ENCODE data around the gene HSCB.
A peak's percentile ranks its signal among the peaks of the same experiment; 100 is the strongest.
"Not testable (repeated sequence)": the region's sequence is repeated elsewhere in the genome, so short reads cannot be mapped to it uniquely, and the experiment has no call there.

HSCB gene

GRCh38 chr22:28792491-28793383 is 50.9 kb downstream of the HSCB start:
- DNase-seq = no peak

GRCh38 chr22:28793976-28794584 is 52.2 kb downstream of the HSCB start:
- DNase-seq = no peak

- DNase-seq = no peak
Observed at GRCh38 chr22:28795071-28795693, 53.3 kb downstream of the HSCB start.

GRCh38 chr22:28795932-28796856 is 54.4 kb downstream of the HSCB start:
- no peak for DNase-seq

GRCh38 chr22:28798810-28799605 is 57.2 kb downstream of the HSCB start:
- DNase-seq = no peak

- no peak for DNase-seq
Observed at GRCh38 chr22:28799606-28800307, 57.9 kb downstream of the HSCB start.

GRCh38 chr22:28800308-28801041 is 58.6 kb downstream of the HSCB start, which contains the start of gene XBP1:
Gene XBP1, minus strand, starts transcription at chr22:28800569.
- peak; percentile 46 to 81 for DNase-seq

- DNase-seq = no peak
Observed at GRCh38 chr22:28801845-28802594, 60.2 kb downstream of the HSCB start.

GRCh38 chr22:28802595-28803123 is 60.8 kb downstream of the HSCB start:
- DNase-seq = no peak

GRCh38 chr22:28805426-28805825 is 63.6 kb downstream of the HSCB start:
- DNase-seq = not testable (repeated sequence)

Data from NCI-H187 (cell line).